HG02885 (cell line): ENCODE measurements around the gene LORICRIN.

Source experiments
- ATAC-seq: cut with Tn5 transposase; IDR thresholded peaks from one replicate; pipeline ENCODE4 v1.9.1; 2021; ENCODE audit warnings: mild to moderate bottlenecking; ENCODE audit not compliant: unreplicated experiment, poor library complexity

Gene LORICRIN

DNA sequence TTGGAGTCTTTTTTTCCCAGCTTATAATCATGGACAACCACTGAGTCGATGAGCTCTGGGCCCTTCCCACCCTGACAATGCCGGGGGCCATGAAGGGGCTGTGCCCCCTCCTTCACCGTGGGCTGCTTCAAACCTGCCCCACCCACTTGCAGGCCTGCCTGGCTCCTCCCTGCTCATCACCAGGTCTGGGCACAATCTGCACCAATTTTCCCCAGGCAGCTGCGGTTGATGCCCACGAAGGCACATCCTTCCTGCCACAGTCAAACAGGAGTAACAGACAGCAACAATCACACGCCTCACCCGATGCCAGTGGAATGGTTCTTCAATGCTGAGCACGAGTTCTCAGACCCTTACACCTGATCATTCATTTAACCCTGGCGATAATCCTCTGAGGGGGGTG, 34.4 kb downstream of the LORICRIN start:
- ATAC-seq: no peak

DNA sequence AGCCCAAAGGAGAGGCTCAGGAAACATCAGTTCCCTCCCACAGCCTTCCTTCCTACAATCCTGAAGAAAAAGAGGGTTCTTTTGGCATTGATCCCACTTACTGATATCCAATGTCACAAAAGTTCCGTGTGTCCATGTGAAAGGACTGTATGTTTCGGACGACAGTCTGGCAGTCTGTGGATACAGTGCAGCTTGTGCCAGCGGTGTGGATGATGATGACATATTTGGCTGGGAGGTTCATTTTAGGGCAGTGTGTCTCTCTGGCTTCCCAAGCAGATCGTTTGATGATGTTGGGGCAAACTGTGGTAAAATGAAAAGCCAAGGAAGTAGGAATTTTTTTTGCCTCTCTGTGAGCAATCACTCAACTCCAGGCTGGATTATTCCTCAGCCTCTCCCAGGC, 42.8 kb downstream of the LORICRIN start:
- ATAC-seq: no peak

DNA sequence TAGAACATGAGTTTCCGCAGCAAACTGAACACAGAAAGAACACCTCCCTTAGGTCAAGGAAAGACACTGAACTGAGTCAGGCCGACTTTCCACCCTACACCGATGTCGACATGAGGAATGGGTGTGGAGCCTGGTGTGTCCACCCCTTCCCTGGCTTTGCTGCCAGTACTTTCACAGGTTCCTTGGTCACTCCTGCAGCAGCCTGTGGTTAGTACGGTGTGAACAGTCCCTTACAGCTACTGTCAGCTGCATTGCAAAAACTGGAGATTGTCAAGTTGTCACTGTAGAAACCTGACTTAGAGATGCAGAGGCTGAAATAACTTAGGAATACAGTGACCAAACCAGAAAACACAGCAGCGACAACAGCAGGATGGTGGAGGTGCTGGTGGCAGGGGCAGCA, 46.2 kb downstream of the LORICRIN start:
- ATAC-seq: no peak

DNA sequence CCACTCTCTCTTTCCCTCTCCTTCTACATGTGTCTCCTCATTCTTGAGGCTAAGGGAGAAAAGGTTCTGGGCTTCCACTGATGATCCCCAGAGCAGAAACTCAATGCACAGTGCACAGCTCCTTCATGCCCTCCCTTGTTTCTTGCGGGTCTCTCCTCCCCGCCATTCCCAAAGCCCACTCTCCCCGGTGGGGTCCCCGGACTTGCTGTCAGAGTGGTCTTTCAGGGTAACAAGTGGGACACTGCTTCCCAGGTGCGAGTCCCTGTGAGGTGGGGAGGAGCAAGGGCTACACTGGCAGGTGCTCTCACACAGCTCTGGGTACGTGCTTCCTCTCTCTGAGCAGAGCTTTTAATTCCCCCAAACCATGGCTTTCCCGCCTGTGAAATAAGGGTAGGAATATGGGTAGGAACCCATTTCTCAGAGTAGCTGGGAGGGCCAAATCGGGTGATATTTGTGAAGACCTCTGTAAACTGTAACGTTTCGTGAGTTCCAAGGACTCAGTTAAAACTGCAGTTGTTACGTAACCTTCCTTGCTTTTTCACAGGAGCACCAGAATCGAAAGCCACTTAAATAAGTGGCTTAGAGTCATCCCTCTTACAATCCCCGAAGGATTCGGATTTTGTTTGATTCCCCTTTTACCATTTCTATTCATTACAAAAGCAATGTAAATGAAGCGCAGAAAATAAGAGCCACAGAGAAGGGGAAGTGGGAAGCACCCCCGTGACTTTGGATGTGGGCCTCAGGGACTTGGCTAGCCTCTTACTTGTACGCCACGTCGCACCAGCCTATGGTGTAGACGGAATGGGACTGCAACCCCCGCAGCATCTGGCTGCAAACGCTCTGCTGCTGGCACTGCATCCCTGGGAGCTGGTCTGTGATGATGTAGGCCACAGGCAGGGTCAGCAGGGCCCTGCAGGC, 47.1 kb downstream of the LORICRIN start:
- no peak for ATAC-seq

DNA sequence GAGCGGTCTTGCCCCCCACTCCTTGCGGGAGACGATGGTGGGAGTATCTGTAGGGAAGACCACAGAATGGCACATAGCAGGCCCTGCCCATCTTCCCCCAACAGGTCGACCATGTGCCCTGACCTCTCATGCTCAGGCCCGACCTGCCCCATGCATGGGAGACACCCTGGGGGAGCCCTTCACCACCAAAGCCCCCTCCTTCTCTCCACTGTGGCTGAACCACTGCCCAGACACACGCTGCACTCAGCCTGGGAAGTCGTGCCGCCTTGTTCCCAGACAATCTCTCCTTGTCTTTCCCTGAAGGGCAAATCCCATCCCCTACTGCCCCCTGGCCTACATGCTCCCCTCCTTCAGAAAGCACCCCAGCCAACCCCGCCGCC, 47.7 kb downstream of the LORICRIN start:
- no peak for ATAC-seq

DNA sequence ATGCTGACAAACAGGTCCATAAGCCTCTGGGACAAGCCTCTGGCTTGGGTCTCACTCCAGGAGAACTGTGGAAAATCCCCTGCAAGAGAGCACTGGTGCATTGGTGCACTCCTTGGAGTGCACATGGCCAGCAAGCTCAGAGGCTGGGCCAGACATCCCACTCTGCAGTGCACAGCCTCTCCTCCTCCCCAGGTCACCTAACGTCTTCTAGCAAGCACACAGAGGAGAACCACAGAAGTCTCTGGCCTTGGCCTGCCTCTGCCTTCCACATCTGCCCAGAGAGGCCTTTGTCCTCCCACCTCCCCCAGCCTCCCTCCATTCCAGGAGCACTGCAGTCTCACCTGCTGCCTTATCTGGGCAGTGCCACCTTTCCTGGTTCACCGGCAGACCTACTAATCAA, 49.1 kb downstream of the LORICRIN start:
- no peak for ATAC-seq

DNA sequence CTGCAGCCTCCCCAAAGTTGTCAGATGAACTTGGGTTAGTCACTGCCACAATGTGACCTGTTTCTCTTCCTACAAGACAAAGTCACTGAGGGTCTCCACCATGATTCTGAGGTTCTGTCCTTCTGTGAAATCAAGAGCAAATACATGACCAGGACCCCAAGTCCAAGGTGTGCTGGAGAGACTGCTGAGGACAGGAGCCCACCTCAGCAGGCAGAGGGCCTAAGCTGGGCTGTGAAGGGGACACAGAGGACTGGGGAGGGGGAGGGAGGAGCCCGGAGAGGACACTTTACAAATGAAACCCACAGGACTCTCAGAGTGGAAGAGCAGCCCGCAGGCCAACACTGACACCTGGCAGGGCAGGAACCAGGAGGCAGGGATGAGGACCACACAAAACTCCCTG, 50.0 kb downstream of the LORICRIN start:
- ATAC-seq: no peak

DNA sequence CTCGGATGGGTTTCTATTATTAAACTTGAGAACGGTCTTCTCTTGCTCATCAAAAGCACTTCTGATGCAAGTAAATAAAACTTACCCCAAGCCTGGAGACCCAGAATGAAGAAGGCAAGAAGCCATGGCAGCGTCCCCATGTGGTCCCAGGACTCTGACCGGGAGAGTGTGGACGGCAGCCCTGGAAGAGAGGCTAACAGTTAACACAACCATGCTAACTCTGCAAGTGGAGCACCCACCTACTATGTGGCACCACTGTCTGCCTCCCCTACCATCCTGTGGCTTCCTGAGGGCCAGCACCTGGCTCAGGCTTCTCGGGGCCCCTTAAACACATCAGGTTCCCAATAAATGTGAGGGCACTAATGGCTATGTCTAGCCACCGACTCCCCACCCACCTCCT, 51.0 kb downstream of the LORICRIN start:
- no peak for ATAC-seq
